NCI-H82 treated with DMSO at 0.1 percent for 48 hours (cell line): ENCODE data around the gene PROX1.
A peak's percentile ranks its signal among the peaks of the same experiment; 100 is the strongest.
"Not testable (repeated sequence)": the region's sequence is repeated elsewhere in the genome, so short reads cannot be mapped to it uniquely, and the experiment has no call there.

Experiments used
- DNase-seq: peaks from one replicate; lab custom pipeline; 2025; ENCODE audit not compliant: unreplicated experiment; lab: John Stamatoyannopoulos, UW

The PROX1 gene

DNA sequence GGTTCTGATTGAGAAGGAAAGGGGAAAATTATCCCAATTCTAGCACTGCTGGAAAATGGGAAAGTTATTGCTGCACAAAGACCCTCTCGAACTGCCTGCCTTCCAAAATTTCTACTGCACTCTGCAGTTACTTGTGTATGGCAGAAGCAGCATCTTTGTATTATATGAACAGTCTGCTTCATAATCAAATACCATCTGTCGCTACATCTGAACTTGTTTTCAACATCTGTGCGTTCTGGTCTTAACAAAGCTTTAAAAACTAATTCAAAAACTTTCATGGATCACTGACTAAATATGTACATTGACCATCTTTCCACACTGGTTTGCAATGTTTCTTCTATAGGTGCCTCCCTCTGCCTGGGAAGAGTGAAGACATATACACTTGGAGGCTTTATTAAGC, 79.2 kb downstream of the PROX1 start:
- DNase-seq: peak; percentile 10

DNA sequence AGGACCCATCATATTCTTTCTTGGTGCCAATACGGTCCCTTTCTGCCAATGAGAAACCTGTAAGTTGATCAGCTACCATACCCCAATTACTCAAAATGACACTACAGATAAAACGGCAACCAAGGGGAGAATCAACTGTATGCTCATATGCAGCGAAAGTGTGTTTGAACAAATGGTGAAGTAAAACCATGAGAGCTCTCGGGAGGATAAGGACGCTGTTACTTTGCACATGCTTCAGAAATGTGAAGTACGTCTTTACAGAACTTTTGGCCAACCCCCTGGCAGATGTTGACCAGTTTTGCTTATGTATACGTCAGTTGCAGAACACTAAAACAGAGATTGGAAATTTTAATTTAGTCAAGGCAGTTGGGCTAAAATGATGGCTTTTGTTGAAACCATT, 79.6 kb downstream of the PROX1 start:
- DNase-seq: no peak

DNA sequence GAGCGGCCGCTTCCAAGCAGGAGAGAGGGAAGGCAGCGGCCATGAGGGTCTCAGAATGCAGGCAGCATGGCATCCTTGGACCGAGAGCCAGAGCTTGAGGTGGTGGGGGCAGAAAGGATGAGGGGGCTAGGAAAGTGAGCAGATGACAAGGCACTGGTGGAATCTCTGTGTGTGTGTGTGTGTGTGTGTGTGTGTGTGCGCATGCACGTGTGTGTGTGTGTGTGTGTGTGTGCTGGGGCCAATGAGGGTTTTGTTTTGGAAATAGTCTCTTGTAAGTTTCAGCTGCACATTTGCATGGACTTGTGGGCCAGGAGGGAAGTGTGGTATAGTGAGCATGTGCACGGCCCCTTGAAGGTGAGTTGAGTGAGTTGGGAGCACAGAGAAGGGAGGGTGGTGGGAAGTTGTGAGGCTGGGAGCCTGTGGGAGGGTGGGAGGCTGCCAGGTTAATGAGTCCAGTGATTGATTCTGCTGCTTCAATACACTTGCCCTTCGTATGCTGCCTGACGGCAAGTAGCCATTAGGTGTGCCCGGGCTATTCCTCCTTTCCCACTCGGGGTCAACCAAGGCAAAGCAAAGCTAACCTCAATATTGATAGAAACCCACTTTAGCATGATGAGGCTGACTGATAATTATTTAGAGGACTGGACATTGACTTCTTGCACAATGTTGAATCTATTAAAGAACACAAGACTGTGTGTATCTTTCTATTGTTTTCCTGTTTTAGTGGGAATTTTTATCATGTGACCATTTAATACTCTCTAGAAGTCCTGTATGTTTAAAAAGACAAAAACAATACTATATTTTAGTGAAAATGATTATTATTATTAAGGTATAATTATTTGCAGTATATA, 80.3 kb downstream of the PROX1 start:
- DNase-seq: no peak

DNA sequence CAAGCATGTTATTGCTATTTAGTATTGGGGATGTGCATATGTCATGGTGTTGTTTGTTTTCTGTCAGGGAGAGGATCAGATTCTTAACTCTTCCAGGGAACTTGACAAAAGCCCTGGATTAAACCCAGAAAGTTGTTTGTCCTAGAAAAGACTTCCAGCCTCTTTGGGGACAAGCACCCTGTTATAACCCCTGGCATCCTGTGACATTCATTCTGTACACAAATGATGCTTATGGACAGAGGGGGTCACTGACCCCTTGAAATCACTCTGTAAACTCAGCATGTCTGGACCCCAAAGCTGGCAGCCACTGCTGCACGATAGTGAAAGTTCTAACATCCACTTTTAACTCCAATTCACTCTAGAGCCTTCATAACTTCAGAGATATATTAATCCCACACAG, 81.2 kb downstream of the PROX1 start:
- DNase-seq: no peak

DNA sequence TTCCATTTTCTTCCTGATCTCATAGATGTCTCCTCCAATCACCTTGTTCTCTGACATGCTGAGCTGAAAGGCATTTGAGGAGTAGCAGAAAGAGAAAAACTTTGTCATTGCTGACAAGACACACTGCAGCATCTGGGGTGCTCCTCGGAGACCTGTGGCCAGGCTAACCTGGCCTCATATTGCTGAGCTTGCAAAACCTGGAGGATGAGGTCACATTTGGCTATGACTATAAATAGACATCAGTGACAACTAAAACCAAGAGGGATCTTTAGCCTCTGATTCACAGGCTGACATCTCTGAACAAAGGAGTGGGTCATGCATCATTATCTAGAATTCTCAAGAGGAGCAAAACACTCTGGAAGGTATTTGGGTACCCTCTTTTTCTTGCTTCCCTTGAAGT, 83.7 kb downstream of the PROX1 start:
- no peak for DNase-seq

DNA sequence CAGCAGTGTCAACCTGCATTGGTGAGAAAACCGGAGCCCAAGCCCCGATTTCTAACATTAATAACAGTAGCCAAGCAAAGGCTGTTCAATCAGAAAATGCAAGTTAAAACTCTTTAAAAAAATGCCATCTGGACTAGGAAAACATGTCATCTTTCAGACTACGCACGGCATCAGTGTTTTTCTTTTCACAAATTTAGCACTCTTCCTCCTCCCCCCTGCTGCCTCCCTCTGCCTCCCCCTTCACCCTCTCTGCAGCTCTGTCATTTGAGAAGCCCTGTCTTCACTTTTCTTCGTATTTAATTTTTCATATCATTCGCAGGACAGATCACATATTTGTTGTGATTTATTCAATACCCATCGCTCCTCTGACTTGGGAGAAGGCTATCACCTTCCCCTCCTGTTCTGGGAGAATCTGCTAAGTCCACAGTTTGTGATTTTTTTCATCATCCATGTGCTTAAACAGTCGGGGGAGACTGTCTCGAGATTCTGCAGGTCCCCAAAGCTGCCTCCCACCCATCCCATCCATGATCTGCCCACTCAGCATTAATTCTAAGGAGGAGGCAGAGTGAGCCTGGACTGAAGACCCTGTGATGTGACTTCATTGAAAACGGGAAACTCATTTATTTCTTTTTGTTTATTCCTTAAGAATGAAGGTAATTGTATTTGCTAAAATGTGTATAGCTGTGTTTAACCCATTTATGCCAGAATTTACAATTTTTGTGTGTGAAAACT, 84.8 kb downstream of the PROX1 start:
- DNase-seq: no peak

DNA sequence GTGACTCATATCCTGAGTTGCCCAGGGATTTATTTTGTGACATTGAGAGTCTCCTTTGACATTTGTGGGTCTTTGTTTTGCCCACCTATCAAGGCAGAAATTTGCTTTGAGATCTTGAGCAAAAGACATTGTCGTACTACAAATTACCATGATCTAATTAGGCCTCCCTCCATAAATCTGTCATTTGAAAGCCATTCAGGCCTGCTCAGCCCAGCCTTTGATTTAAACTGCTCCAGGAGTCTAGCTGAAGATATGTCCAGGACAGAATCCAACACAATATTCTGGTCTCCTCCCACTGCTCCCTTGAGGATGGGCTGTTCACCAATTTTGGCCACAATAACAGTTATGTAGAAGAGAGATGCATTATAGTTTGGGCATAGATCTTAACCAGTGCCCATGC, 86.7 kb downstream of the PROX1 start:
- DNase-seq: peak; percentile 60

DNA sequence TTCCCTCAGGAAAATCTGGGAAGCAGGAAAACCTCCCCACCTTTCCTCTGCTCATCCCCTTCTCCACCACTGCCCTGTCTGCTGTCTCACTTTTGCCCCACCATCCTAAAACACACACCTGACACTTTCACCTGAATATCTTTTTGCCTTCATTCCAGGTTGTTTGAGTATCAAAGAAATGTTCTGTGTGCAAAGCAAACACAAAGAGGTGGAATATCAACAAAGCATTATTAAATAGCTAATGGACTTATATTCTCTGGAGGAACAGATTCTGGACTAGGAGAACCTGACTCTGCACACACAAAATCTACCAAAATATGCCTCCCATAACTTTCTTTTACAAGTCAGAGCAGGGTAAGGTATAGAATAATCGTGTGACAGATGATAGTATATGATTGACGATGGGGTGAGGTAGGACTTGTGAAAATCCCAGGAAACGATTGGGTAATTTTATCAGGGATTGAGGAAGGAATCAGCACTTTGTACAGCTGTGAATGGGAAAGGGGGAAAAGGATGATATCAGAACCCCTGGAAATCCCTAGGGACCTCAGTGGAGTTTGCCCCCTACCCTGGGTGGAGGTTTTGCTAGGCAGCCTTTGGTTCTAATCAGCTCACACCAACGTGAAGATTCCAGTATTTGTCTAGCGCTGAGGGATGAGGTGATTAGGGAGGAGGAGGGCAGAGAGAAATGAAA, 87.7 kb downstream of the PROX1 start:
- peak; percentile 28 for DNase-seq

DNA sequence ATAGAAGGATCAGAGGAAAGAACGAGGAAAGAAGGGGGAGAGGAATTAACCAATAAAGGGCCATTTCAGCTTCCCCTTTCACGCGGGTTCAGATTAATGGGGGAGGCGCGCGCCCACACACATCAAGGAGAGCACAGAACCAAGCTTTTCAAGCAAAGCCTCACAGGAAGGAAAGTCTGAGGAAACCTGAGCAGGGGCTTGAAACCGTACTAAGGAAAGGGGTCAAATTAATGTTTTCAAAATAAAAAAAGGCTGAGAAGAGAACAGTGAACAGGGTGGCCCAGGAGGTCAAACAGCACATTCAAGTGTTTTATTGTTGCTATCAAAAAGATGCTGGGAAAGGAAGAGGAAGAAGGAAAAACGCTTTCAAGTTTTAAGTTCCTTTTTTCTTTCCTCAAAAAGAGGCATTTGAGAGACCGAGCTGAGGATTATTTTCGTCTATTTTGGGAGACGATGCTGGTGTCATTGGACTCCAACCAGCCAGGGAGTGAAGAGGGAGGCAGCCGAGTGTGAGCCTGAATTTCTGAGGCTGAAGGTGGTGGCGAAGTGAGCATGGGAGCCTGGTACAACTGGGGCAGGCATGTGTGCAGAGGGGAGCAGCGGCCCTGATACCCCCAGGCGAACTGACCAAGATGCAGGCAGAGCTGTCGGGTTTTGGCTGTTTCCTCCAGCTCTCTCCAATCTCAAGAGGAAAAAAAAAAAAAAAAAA, 88.4 kb downstream of the PROX1 start:
- DNase-seq: no peak

DNA sequence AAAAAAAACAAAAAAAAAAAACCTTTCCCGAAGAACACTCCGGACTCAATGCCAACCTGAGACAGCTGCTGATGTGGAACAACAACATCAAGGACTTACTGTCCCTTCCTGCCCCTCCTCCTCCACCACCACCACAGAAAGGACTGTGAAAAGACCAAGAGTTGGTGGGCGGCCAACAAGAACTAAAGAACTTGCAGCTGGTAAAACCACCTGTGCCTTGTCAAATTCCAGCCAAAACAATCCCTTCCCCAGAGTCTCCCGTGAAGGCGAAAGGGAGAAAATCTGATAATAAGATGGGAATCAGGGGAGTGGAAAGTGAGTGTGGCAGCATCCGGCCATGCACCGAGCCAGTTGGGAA, 88.9 kb downstream of the PROX1 start:
- no peak for DNase-seq

DNA sequence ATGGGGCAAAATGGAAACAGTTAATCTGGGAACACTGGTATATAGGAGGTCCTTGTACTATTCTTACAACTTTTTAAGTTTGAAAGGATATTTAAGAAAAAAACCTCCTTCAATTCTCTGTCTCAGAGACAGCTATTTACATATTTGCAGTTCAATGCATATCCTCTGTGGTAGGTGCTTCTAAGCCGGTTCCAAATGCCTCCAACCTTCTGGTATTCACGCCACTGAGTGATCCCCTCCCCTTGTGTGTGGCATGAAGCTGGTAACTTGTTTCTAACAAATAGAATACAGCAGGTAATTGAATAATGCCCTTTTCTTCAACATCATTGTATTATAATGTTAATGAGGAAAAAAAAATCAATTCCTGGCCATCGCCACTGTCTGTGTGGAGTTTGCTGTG, 91.2 kb downstream of the PROX1 start:
- no peak for DNase-seq

DNA sequence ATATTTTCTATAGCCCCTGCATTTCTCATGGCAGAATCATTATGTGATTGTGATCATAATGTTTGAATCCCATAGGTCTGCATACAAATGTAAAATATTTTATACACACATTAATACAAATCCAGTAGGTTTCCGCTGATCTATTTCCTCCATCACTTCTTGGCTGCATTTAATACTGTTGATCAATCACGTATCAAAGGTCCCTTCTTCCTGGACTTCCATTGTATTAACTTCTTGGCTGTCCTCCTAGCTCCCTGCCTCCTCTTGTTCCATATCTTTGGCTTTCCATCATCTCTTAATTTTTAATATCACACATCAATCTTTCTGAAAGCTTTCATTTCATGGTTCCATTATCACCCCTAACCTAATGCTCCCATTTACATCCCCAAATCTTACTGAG, 97.6 kb downstream of the PROX1 start:
- no peak for DNase-seq

DNA sequence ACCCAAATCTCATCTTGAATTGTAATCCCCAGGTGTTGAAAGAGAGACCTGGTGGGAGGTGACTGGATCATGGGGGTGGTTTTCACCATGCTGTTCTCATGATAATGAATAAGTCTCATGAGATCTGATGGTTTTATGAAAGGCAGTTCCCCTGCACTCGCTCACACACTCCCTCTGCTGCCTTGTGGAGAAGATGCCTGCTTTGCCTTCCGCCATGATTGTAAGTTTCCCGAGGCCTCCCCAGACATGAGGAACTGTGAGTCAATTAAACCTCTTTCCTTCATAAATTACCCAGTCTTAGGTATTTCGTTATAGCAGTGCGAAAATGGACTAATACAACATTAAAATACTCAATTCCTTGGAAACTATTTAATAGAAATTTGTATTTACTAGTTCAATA, 99.2 kb downstream of the PROX1 start:
- no peak for DNase-seq

DNA sequence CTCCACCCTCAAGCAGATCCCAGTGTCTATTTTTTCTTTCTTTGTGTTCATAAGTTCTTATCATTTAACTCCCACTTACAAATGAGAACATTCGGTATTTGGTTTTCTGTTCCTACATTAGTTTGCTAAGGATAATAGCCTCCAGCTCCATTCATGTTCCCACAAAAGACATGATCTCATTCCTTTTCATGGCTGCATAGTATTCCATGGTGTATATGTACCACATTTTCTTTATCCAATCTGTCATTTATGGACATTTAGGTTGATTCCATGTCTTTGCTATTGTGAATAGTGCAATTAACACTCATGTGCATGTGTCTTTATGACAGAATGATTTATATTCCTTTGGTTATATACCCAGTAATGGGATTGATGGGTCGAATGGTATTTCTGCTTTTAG, 101.2 kb downstream of the PROX1 start:
- not testable (repeated sequence) for DNase-seq
